B cell (primary cell): ENCODE data around the gene S100A4. TPM values are rescaled to one million over a fixed set of nuclear protein-coding genes. Genes with fewer than 3 reads are reported as not detected.

Experiments used
- ATAC-seq: fragments of 200-7000 bp; cut with Tn5 transposase; one replicate; pipeline ENCODE4 v1.10.0; 2021; ENCODE audit warnings: low read depth, mild to moderate bottlenecking, moderate number of reproducible peaks, moderate library complexity
- CTCF ChIA-PET: fragments of 350-600 bp; sonication (Branson Sonifier 250); formaldehyde crosslinking; loops from one replicate; lab custom pipeline; 2021; ENCODE audit warnings: antibody characterized with exemption, inconsistent platforms; lab: Charles Lee
- POLR2A ChIA-PET: fragments of 350-600 bp; sonication (Branson Sonifier 250); formaldehyde crosslinking; loops from one replicate; lab custom pipeline; 2021; ENCODE audit warnings: antibody characterized with exemption; lab: Charles Lee
- DNase-seq: peaks from one replicate; pipeline ENCODE4 v3.0.0; 2013
- H2AFZ ChIP-seq: 2 replicates; pipeline ENCODE4 v1.6.1; 2012; ENCODE audit warnings: mild to moderate bottlenecking, low read depth, low read length; ENCODE audit not compliant: insufficient read depth, poor library complexity, severe bottlenecking
- H3K27ac ChIP-seq, 2 donors: 1 replicate in 1 of 2; 2 replicates in 1 of 2; pipeline ENCODE4 v1.5.1; 2012 to 2013; ENCODE audit warnings: low read length in 2 of 2, mild to moderate bottlenecking in 2 of 2, moderate library complexity in 1 of 2
- H3K27me3 ChIP-seq, 4 experiments: fragments of 200-600 bp in 1 of 4; sonication (generic) in 1 of 4; replicated peaks in 1 of 4; 1 replicate in 2 of 4; 2 replicates in 2 of 4; pipeline versions ENCODE4 v1.6.1 to v1.7.0; 2013 to 2016; ENCODE audit warnings: low read length in 3 of 4, mild to moderate bottlenecking in 2 of 4, mixed read lengths in 1 of 4, moderate library complexity in 1 of 4; ENCODE audit not compliant: insufficient read depth in 4 of 4, control insufficient read depth in 3 of 4; ENCODE audit errors: control extremely low read depth in 1 of 4
- H3K36me3 ChIP-seq, 2 experiments: replicated peaks in 1 of 2; 1 replicate in 1 of 2; 2 replicates in 1 of 2; pipeline versions ENCODE4 v1.6.1 to v1.7.1; 2013; ENCODE audit warnings: low read length in 1 of 2; ENCODE audit not compliant: insufficient read depth in 2 of 2, control insufficient read depth in 1 of 2; ENCODE audit errors: control extremely low read depth in 1 of 2, extremely low read depth in 1 of 2
- H3K4me1 ChIP-seq, 2 donors: fragments of 200-600 bp in 1 of 2; sonication (generic) in 1 of 2; 1 replicate in 1 of 2; 2 replicates in 1 of 2; pipeline versions ENCODE4 v1.5.1 to v1.6.1; 2013 to 2017; ENCODE audit warnings: low read length in 2 of 2; ENCODE audit not compliant: control insufficient read depth in 2 of 2, insufficient read depth in 2 of 2
- H3K4me2 ChIP-seq: replicated peaks from 2 replicates; pipeline ENCODE3; 2012; ENCODE audit warnings: mild to moderate bottlenecking, low read depth, low read length; ENCODE audit not compliant: poor library complexity, severe bottlenecking
- H3K4me3 ChIP-seq, 5 experiments: fragments of 200-600 bp in 1 of 5; sonication (generic) in 1 of 5; 1 replicate in 3 of 5; 2 replicates in 2 of 5; pipeline versions ENCODE4 v1.5.1 to v1.7.0; 2011 to 2016; ENCODE audit warnings: low read length in 4 of 5, mild to moderate bottlenecking in 4 of 5, low read depth in 2 of 5, control low read depth in 1 of 5, moderate library complexity in 1 of 5; ENCODE audit not compliant: insufficient read depth in 1 of 5; ENCODE audit errors: control extremely low read depth in 1 of 5, extremely low read depth in 1 of 5
- H3K79me2 ChIP-seq: fragments of 200-600 bp; sonication (generic); one replicate; pipeline ENCODE4 v1.6.0; 2016; ENCODE audit warnings: low read length; ENCODE audit not compliant: control insufficient read depth, insufficient read depth
- H3K9ac ChIP-seq: fragments of 200-600 bp; sonication (generic); 2 replicates; pipeline ENCODE4 v1.6.1; 2017; ENCODE audit warnings: mild to moderate bottlenecking, low read length, moderate library complexity
- H3K9me3 ChIP-seq, 3 donors: one replicate each; pipeline versions ENCODE4 v1.6.1 to v1.7.1; 2013; ENCODE audit warnings: low read length in 2 of 3; ENCODE audit not compliant: control insufficient read depth in 2 of 3, insufficient read depth in 1 of 3; ENCODE audit errors: control extremely low read depth in 1 of 3
- H4K20me1 ChIP-seq: 2 replicates; pipeline ENCODE4 v1.6.0; 2012; ENCODE audit warnings: mild to moderate bottlenecking, low read length; ENCODE audit not compliant: insufficient read depth, control insufficient read depth, poor library complexity, severe bottlenecking
- H3K27ac Mint-ChIP-seq: one replicate; pipeline ENCODE4 v1.8.0; 2021; ENCODE audit warnings: mixed read lengths
- H3K27me3 Mint-ChIP-seq: one replicate; pipeline ENCODE4 v1.8.0; 2021; ENCODE audit warnings: mixed read lengths
- H3K4me1 Mint-ChIP-seq: one replicate; pipeline ENCODE4 v1.8.0; 2021; ENCODE audit warnings: mixed read lengths
- H3K4me3 Mint-ChIP-seq: one replicate; pipeline ENCODE4 v1.8.0; 2021; ENCODE audit warnings: mixed read lengths
- H3K9me3 Mint-ChIP-seq: one replicate; pipeline ENCODE4 v1.8.0; 2022; ENCODE audit warnings: mixed read lengths; ENCODE audit not compliant: insufficient read depth
- CTCF ChIP-seq: fragments of 200-600 bp; IDR thresholded peaks from one replicate; pipeline ENCODE4 v1.8.0; 2022; ENCODE audit warnings: antibody characterized with exemption, mild to moderate bottlenecking
- EZH2 ChIP-seq: IDR thresholded peaks from 2 replicates; pipeline ENCODE4 v1.6.1; 2012; ENCODE audit warnings: borderline replicate concordance, low read depth, mild to moderate bottlenecking, moderate library complexity, low read length; ENCODE audit not compliant: insufficient read depth, poor library complexity, severe bottlenecking
- WGBS: methylation state at CpG from one replicate; pipeline ENCODE4 v1.1.5; 2013; ENCODE audit warnings: missing lambda C conversion rate; ENCODE audit not compliant: insufficient coverage; 5-methylcytosine and 5-hydroxymethylcytosine counted together
- intact Hi-C: fragments of 100-400 bp; cut with micrococcal nuclease; formaldehyde crosslinking; loops from one replicate; pipeline ENCODE4 v1.10.0; 2022
- polyA plus RNA-seq: library from polyadenylated mRNA; depleted of rRNA; stranded (reverse); fragments of >200 nt; gene quantifications from 2 replicates; pipeline ENCODE4 v1.2.3, GENCODE V29; 2012
- total RNA-seq, 2 donors: library from RNA; stranded (reverse); fragments of 120-200 nt in 1 of 2; gene quantifications; 1 replicate in 1 of 2; 2 replicates in 1 of 2; pipeline versions ENCODE4 v1.2.3 to v1.2.4, GENCODE V29; 2013 to 2022

S100A4 gene
- total and polyA plus RNA-seq, 2 donors (not counting 1 experiment from before 2014, with no cell fraction given) = 62.7 to 150 TPM

- CTCF ChIA-PET = interaction anchor here (7.5 kb wide), 1 partner anchor 14 kb away, joined by 59 read pairs; the partner anchor contains the start of gene S100A6
- no peak overlapping the region for H2AFZ ChIP-seq
- POLR2A ChIA-PET = no interaction called here
- no peak overlapping the region for H3K4me3 ChIP-seq
- WGBS = 86% methylated on average over 16 of the region's 19 CpGs
- no peak for ATAC-seq
- Mint-ChIP-seq H3K27me3 (peaks cover 9% of the 10 kb centered on the region), H3K9me3 (no peaks in the 10 kb centered on the region), H3K27ac (peak overlapping the region; percentile 37), H3K4me3 (no peak overlapping the region), H3K4me1 (peaks cover 32% of the 10 kb centered on the region)
- H3K4me1 ChIP-seq = peaks cover 22 to 28% of the 10 kb centered on the region in 2 donors
- TF ChIP-seq CTCF (no peak), EZH2 (no peak)
- H3K27ac ChIP-seq = no peak overlapping the region
- DNase-seq = no peak
- no peak overlapping the region for H3K4me2 ChIP-seq
- H3K9me3 ChIP-seq = no peaks in the 10 kb centered on the region
- intact Hi-C loops = no loop called here
- H4K20me1 ChIP-seq = no peaks in the 10 kb centered on the region
- no peak overlapping the region for H3K9ac ChIP-seq
- peaks cover 0 to 5% (median 0%) of the 10 kb centered on the region in 4 experiments for H3K27me3 ChIP-seq
- peaks cover 0 to 2% of the 10 kb centered on the region in 2 experiments for H3K36me3 ChIP-seq
- no peaks in the 10 kb centered on the region for H3K79me2 ChIP-seq
Observed at GRCh38 chr1:153547560-153548551, 2.2 kb upstream of the S100A4 start.
